Uterus (tissue), 4 donors: Measurements from ENCODE around the gene SMIM41. TPM values are rescaled to one million over a fixed set of nuclear protein-coding genes. Genes with fewer than 3 reads are reported as not detected.
A peak's percentile ranks its signal among the peaks of the same experiment; 100 is the strongest.

Experiments used
- DNase-seq, 2 donors: peaks; one replicate each; pipeline ENCODE4 v3.0.0-alpha.2; 2019 to 2020
- H3K27ac ChIP-seq, 2 donors: fragments of 200-600 bp; sonication (generic); 1 replicate in 1 of 2; 2 replicates in 1 of 2; pipeline ENCODE4 v1.5.1; 2016 to 2018
- H3K27me3 ChIP-seq, 2 donors: fragments of 200-600 bp; sonication (generic); one replicate each; pipeline ENCODE4 v1.5.1; 2018 to 2019; ENCODE audit warnings: control low read depth in 1 of 2
- H3K36me3 ChIP-seq, 2 donors: fragments of 200-600 bp; sonication (generic); one replicate each; pipeline ENCODE4 v1.5.1; 2019; ENCODE audit warnings: control low read depth in 1 of 2
- H3K4me1 ChIP-seq, 2 donors: fragments of 200-600 bp; sonication (generic); one replicate each; pipeline ENCODE4 v1.5.1; 2018 to 2019; ENCODE audit warnings: control low read depth in 1 of 2
- H3K4me3 ChIP-seq, 2 donors: fragments of 200-600 bp; sonication (generic); 1 replicate in 1 of 2; 2 replicates in 1 of 2; pipeline ENCODE4 v1.5.1; 2018 to 2019; ENCODE audit warnings: mild to moderate bottlenecking in 1 of 2
- H3K9me3 ChIP-seq, 2 donors: fragments of 200-600 bp; sonication (generic); one replicate each; pipeline ENCODE4 v1.5.1; 2019; ENCODE audit warnings: control low read depth in 1 of 2
- CTCF ChIP-seq, 4 experiments: fragments of 200-600 bp in 2 of 4; fragments of 450-650 bp in 2 of 4; sonication (generic) in 2 of 4; IDR thresholded peaks; one replicate each; pipeline ENCODE4 v1.5.1; 2016 to 2019; ENCODE audit warnings: antibody characterized with exemption in 4 of 4, mild to moderate bottlenecking in 2 of 4, moderate library complexity in 1 of 4
- POLR2A ChIP-seq, 2 donors: fragments of 450-650 bp; IDR thresholded peaks; one replicate each; pipeline ENCODE4 v1.6.1; 2016; ENCODE audit warnings: antibody characterized with exemption in 2 of 2, mild to moderate bottlenecking in 1 of 2, moderate library complexity in 1 of 2
- intact Hi-C: fragments of 100-400 bp; cut with DNase I; formaldehyde crosslinking; loops from one replicate; pipeline ENCODE4 v1.15.1; 2023; ENCODE audit warnings: low total_unique reads
- total RNA-seq, 4 donors: library from RNA; depleted of rRNA in 3 of 4; stranded (reverse); fragments of >200 nt in 3 of 4; gene quantifications; one replicate each; pipeline versions ENCODE4 v1.1.0 to v1.2.4, GENCODE V29; 2014 to 2023
- donor health status: DM: yes; HTN: yes; CAD: no.

Gene SMIM41
- total RNA-seq, 4 donors from 2014 or later, result not detected

- no peak for TF ChIP-seq CTCF (IDR thresholded peaks at IDR 0.05)
- TF ChIP-seq POLR2A (IDR thresholded peaks at IDR 0.05), result no peak
- intact Hi-C loops, result no loop called here
- no peaks in the 10 kb centered on the region for H3K36me3 ChIP-seq
- peaks cover 4 to 5% of the 10 kb centered on the region in 2 donors for H3K4me1 ChIP-seq
- H3K27ac ChIP-seq, result no peak overlapping the region
- no peaks in the 10 kb centered on the region for H3K9me3 ChIP-seq
- no peak overlapping the region for H3K4me3 ChIP-seq
- H3K27me3 ChIP-seq, result no peaks in the 10 kb centered on the region
- no peak for DNase-seq
Measured at GRCh38 chr12:52067081-52067374, 12.5 kb upstream of the SMIM41 start.

GRCh38 chr12:52069327-52070184, 9.9 kb upstream of the SMIM41 start, which contains the start of gene ATG101:
ATG101 (plus strand) TSS chr12:52069978; CDS start chr12:52073651, 3,673 bp downstream.
- Histone ChIP-seq H3K27ac (peak within 1 kb of the TSS; percentile 87 to 91), H3K4me3 (peak within 1 kb of the TSS; percentile 87 to 94), H3K36me3 (no peaks in the 10 kb centered on the region), H3K4me1 (peaks cover 4 to 5% of the 10 kb centered on the region in 2 donors), H3K9me3 (no peaks in the 10 kb centered on the region), H3K27me3 (no peaks in the 10 kb centered on the region)
- TF ChIP-seq CTCF (IDR thresholded peaks at IDR 0.05), result peak; percentile 78 to 88 (median 82)
- peak; percentile 30 to 76 for TF ChIP-seq POLR2A (IDR thresholded peaks at IDR 0.05)
- peak; percentile 88 to 91 for DNase-seq
- intact Hi-C loops, result no loop called here

- Histone ChIP-seq H3K9me3 (no peaks in the 10 kb centered on the region), H3K27me3 (no peaks in the 10 kb centered on the region), H3K4me3 (peak overlapping the region; percentile 87 to 94), H3K4me1 (peaks cover 4 to 5% of the 10 kb centered on the region in 2 donors), H3K36me3 (no peaks in the 10 kb centered on the region), H3K27ac (peak overlapping the region; percentile 87 to 91)
- DNase-seq, result no peak
- intact Hi-C loops, result no loop called here
- no peak for TF ChIP-seq POLR2A (IDR thresholded peaks at IDR 0.05)
- TF ChIP-seq CTCF (IDR thresholded peaks at IDR 0.05), result no peak
Measured at GRCh38 chr12:52070185-52070925, 9.1 kb upstream of the SMIM41 start.

GRCh38 chr12:52073531-52074381, 5.7 kb upstream of the SMIM41 start:
- intact Hi-C loops, result no loop called here
- DNase-seq, result no peak
- Histone ChIP-seq H3K4me1 (peaks cover 4 to 5% of the 10 kb centered on the region in 2 donors), H3K9me3 (no peaks in the 10 kb centered on the region), H3K4me3 (no peak overlapping the region), H3K36me3 (no peaks in the 10 kb centered on the region), H3K27me3 (no peaks in the 10 kb centered on the region), H3K27ac (no peak overlapping the region)
- TF ChIP-seq CTCF (IDR thresholded peaks at IDR 0.05) (no peak), POLR2A (IDR thresholded peaks at IDR 0.05) (no peak)
